DND-41 (cell line): ENCODE results near the gene ST6GALNAC5.

Experiments used
- ATAC-seq: fragments of 200-7000 bp; cut with Tn5 transposase; 3 replicates; pipeline ENCODE4 v1.9.1; 2021; ENCODE audit warnings: low read depth; ENCODE audit not compliant: insufficient read depth
- DNase-seq: peaks from one replicate; pipeline ENCODE4 v3.0.0-alpha.2; 2020
- H2AFZ ChIP-seq: 2 replicates; pipeline ENCODE4 v1.6.0; 2012; ENCODE audit warnings: low read depth, low read length
- H3K27ac ChIP-seq: 2 replicates; pipeline ENCODE4 v1.5.1; 2012; ENCODE audit warnings: low read length, inconsistent platforms
- H3K27me3 ChIP-seq: fragments of 200-600 bp; sonication (generic); 2 replicates; pipeline ENCODE4 v1.6.0; 2012; ENCODE audit warnings: low read length, mild to moderate bottlenecking, inconsistent platforms; ENCODE audit not compliant: insufficient read depth, poor library complexity
- H3K36me3 ChIP-seq: 2 replicates; pipeline ENCODE4 v1.5.1; 2012; ENCODE audit warnings: low read length, inconsistent platforms; ENCODE audit not compliant: insufficient read depth
- H3K4me1 ChIP-seq: 2 replicates; pipeline ENCODE4 v1.5.1; 2012; ENCODE audit warnings: mild to moderate bottlenecking, low read length; ENCODE audit not compliant: insufficient read depth
- H3K4me2 ChIP-seq: 2 replicates; pipeline ENCODE4 v1.6.0; 2012; ENCODE audit warnings: mild to moderate bottlenecking, moderate library complexity, low read length, inconsistent platforms; ENCODE audit not compliant: insufficient read depth
- H3K4me3 ChIP-seq, 2 experiments: fragments of 200-600 bp in 1 of 2; shearing (Covaris generic) in 1 of 2; 2 replicates each; pipeline ENCODE4 v1.5.1; 2012 to 2016; ENCODE audit warnings: inconsistent platforms in 2 of 2, low read length in 2 of 2, mild to moderate bottlenecking in 2 of 2, low read depth in 1 of 2, moderate library complexity in 1 of 2
- H3K79me2 ChIP-seq: 2 replicates; pipeline ENCODE4 v1.6.0; 2012; ENCODE audit warnings: low read length, inconsistent platforms; ENCODE audit not compliant: insufficient read depth
- H3K9ac ChIP-seq: 2 replicates; pipeline ENCODE4 v1.6.0; 2012; ENCODE audit warnings: low read depth, mild to moderate bottlenecking, inconsistent platforms, low read length, moderate library complexity
- H3K9me3 ChIP-seq: 2 replicates; pipeline ENCODE4 v1.5.1; 2012; ENCODE audit warnings: low read length, moderate library complexity, mild to moderate bottlenecking, inconsistent platforms; ENCODE audit not compliant: insufficient read depth, severe bottlenecking
- H4K20me1 ChIP-seq: 2 replicates; pipeline ENCODE4 v1.6.0; 2012; ENCODE audit warnings: low read length; ENCODE audit not compliant: insufficient read depth
- CTCF ChIP-seq: IDR thresholded peaks from 2 replicates; pipeline ENCODE4 v1.5.1; 2012; ENCODE audit warnings: borderline replicate concordance, low read length, moderate library complexity, mild to moderate bottlenecking; ENCODE audit not compliant: poor library complexity, severe bottlenecking; ENCODE audit errors: extremely low read depth
- EZH2 ChIP-seq: IDR thresholded peaks from 3 replicates; pipeline ENCODE4 v1.6.1; 2012; ENCODE audit warnings: borderline replicate concordance, low read depth, mild to moderate bottlenecking, moderate library complexity, low read length, inconsistent platforms; ENCODE audit not compliant: severe bottlenecking

ST6GALNAC5 gene

GRCh38 chr1:76881762-76882161 lies 14.5 kb downstream of the ST6GALNAC5 start:
- Histone ChIP-seq H4K20me1 (no peaks in the 10 kb centered on the region), H3K79me2 (no peaks in the 10 kb centered on the region), H3K9ac (no peak overlapping the region), H2AFZ (no peak overlapping the region), H3K27ac (no peak overlapping the region), H3K4me3 (no peak overlapping the region), H3K27me3 (no peaks in the 10 kb centered on the region), H3K4me2 (no peak overlapping the region), H3K9me3 (no peaks in the 10 kb centered on the region), H3K4me1 (no peaks in the 10 kb centered on the region), H3K36me3 (no peaks in the 10 kb centered on the region)
- DNase-seq (no peak), ATAC-seq (no peak)
- TF ChIP-seq CTCF: no peak
- TF ChIP-seq EZH2: no peak

GRCh38 chr1:76891931-76892622 lies 24.8 kb downstream of the ST6GALNAC5 start:
- Histone ChIP-seq H3K9me3 (no peaks in the 10 kb centered on the region), H3K27ac (no peak overlapping the region), H3K27me3 (no peaks in the 10 kb centered on the region), H3K9ac (no peak overlapping the region), H3K4me3 (no peak overlapping the region), H3K4me1 (no peaks in the 10 kb centered on the region), H2AFZ (no peak overlapping the region), H4K20me1 (no peaks in the 10 kb centered on the region), H3K4me2 (no peak overlapping the region), H3K79me2 (no peaks in the 10 kb centered on the region), H3K36me3 (no peaks in the 10 kb centered on the region)
- no peak for TF ChIP-seq CTCF
- no peak for TF ChIP-seq EZH2
- no peak for ATAC-seq
- no peak for DNase-seq

GRCh38 chr1:76892675-76893074 lies 25.4 kb downstream of the ST6GALNAC5 start:
- TF ChIP-seq EZH2 (no peak), CTCF (no peak)
- H2AFZ ChIP-seq: no peak overlapping the region
- no peak overlapping the region for H3K4me2 ChIP-seq
- no peak overlapping the region for H3K27ac ChIP-seq
- H3K9ac ChIP-seq: no peak overlapping the region
- no peaks in the 10 kb centered on the region for H3K27me3 ChIP-seq
- H3K9me3 ChIP-seq: no peaks in the 10 kb centered on the region
- no peaks in the 10 kb centered on the region for H3K36me3 ChIP-seq
- no peak for ATAC-seq
- no peaks in the 10 kb centered on the region for H4K20me1 ChIP-seq
- DNase-seq: no peak
- no peak overlapping the region for H3K4me3 ChIP-seq
- no peaks in the 10 kb centered on the region for H3K4me1 ChIP-seq
- no peaks in the 10 kb centered on the region for H3K79me2 ChIP-seq
